IMR-90 (cell line): Measurements from ENCODE around the gene NR2F1. TPM values are rescaled to one million over a fixed set of nuclear protein-coding genes. Genes with fewer than 3 reads are reported as not detected.
A peak's percentile ranks its signal among the peaks of the same experiment; 100 is the strongest.

Experiments
- ATAC-seq: fragments of 200-7000 bp; cut with Tn5 transposase; 2 replicates; pipeline ENCODE4 v1.9.1; 2020; ENCODE audit warnings: low read depth, mild to moderate bottlenecking, moderate library complexity
- BruUV-seq: library from RNA; stranded (reverse); fragments of 400-500 nt; replicated peaks from 2 replicates; lab custom pipeline; 2021; lab: Mats Ljungman, UMichigan
- CTCF ChIA-PET: fragments of 300-600 bp; formaldehyde crosslinking; extraction: SDS; loops from one replicate; lab custom pipeline; 2021; ENCODE audit warnings: antibody characterized with exemption; lab: Yijun Ruan, JAX
- POLR2A ChIA-PET: fragments of 300-600 bp; sonication (Branson Sonifier 250); formaldehyde crosslinking; loops from one replicate; lab custom pipeline; 2022; ENCODE audit warnings: antibody characterized with exemption; ENCODE audit not compliant: unreplicated experiment; lab: Charles Lee
- DNase-seq: peaks from one replicate; pipeline ENCODE4 v3.0.0; 2013
- H2AFZ ChIP-seq: replicated peaks from 2 replicates; pipeline ENCODE3; 2013; ENCODE audit warnings: low read length, mild to moderate bottlenecking; ENCODE audit not compliant: poor library complexity
- H2AK5ac ChIP-seq: 2 replicates; pipeline ENCODE4 v1.6.1; 2013; ENCODE audit warnings: low read depth, low read length, inconsistent platforms
- H2AK9ac ChIP-seq: replicated peaks from 2 replicates; pipeline ENCODE3; 2013; ENCODE audit warnings: mild to moderate bottlenecking, low read depth, low read length, moderate library complexity; ENCODE audit not compliant: poor library complexity
- H2BK120ac ChIP-seq: 2 replicates; pipeline ENCODE4 v1.6.1; 2013; ENCODE audit warnings: low read depth, low read length, inconsistent platforms
- H2BK15ac ChIP-seq: 3 replicates; pipeline ENCODE4 v1.6.1; 2013; ENCODE audit warnings: low read depth, low read length, inconsistent platforms
- H2BK20ac ChIP-seq: 2 replicates; pipeline ENCODE4 v1.6.1; 2013; ENCODE audit warnings: low read depth, mild to moderate bottlenecking, inconsistent platforms, low read length, moderate library complexity
- H2BK5ac ChIP-seq: 2 replicates; pipeline ENCODE4 v1.6.1; 2013; ENCODE audit warnings: mild to moderate bottlenecking, low read depth, low read length, inconsistent platforms; ENCODE audit not compliant: poor library complexity, severe bottlenecking
- H3K14ac ChIP-seq: replicated peaks from 2 replicates; pipeline ENCODE4 v1.6.1; 2013; ENCODE audit warnings: low read depth, low read length, inconsistent platforms
- H3K18ac ChIP-seq: 2 replicates; pipeline ENCODE4 v1.6.1; 2013; ENCODE audit warnings: low read depth, low read length, control low read depth
- H3K23ac ChIP-seq: 2 replicates; pipeline ENCODE4 v1.6.1; 2013; ENCODE audit warnings: low read depth, low read length, inconsistent platforms
- H3K27ac ChIP-seq: 2 replicates; pipeline ENCODE4 v1.5.1; 2013; ENCODE audit warnings: mild to moderate bottlenecking, control low read depth, low read length; ENCODE audit not compliant: insufficient read depth
- H3K27me3 ChIP-seq: 2 replicates; pipeline ENCODE4 v1.6.1; 2013; ENCODE audit warnings: low read length; ENCODE audit not compliant: control insufficient read depth, insufficient read depth
- H3K36me3 ChIP-seq: 2 replicates; pipeline ENCODE4 v1.6.1; 2013; ENCODE audit warnings: low read length, mixed read lengths; ENCODE audit not compliant: control insufficient read depth, insufficient read depth
- H3K4ac ChIP-seq: 2 replicates; pipeline ENCODE4 v1.6.1; 2013; ENCODE audit warnings: low read depth, low read length, inconsistent platforms
- H3K4me1 ChIP-seq: 2 replicates; pipeline ENCODE4 v1.6.1; 2013; ENCODE audit warnings: low read length, mixed read lengths; ENCODE audit not compliant: control insufficient read depth, insufficient read depth
- H3K4me2 ChIP-seq: 2 replicates; pipeline ENCODE4 v1.6.1; 2013; ENCODE audit warnings: low read depth, mild to moderate bottlenecking, control low read depth, low read length, moderate library complexity
- H3K4me3 ChIP-seq: 2 replicates; pipeline ENCODE4 v1.5.1; 2013; ENCODE audit warnings: low read depth, mild to moderate bottlenecking, control low read depth, low read length, moderate library complexity; ENCODE audit not compliant: insufficient read depth
- H3K56ac ChIP-seq: 2 replicates; pipeline ENCODE4 v1.6.1; 2013; ENCODE audit warnings: low read length, inconsistent platforms; ENCODE audit not compliant: insufficient read depth; ENCODE audit errors: extremely low read depth
- H3K79me1 ChIP-seq, 2 experiments: 2 replicates each; pipeline ENCODE4 v1.6.1; 2013; ENCODE audit warnings: low read length in 2 of 2, inconsistent platforms in 1 of 2, low read depth in 1 of 2
- H3K9ac ChIP-seq: 2 replicates; pipeline ENCODE4 v1.6.1; 2013; ENCODE audit warnings: low read depth, low read length, control low read depth
- H3K9me1 ChIP-seq: 2 replicates; pipeline ENCODE4 v1.6.1; 2013; ENCODE audit warnings: low read length, inconsistent platforms; ENCODE audit not compliant: insufficient read depth
- H3K9me3 ChIP-seq: 2 replicates; pipeline ENCODE4 v1.6.1; 2013; ENCODE audit warnings: low read length; ENCODE audit not compliant: control insufficient read depth, insufficient read depth
- H4K20me1 ChIP-seq: 2 replicates; pipeline ENCODE4 v1.6.1; 2013; ENCODE audit warnings: low read length, inconsistent platforms; ENCODE audit not compliant: insufficient read depth
- H4K5ac ChIP-seq: 2 replicates; pipeline ENCODE4 v1.6.1; 2013; ENCODE audit warnings: mild to moderate bottlenecking, low read depth, low read length, control low read depth
- H4K8ac ChIP-seq, 2 experiments: 2 replicates each; pipeline ENCODE4 v1.6.1; 2013; ENCODE audit warnings: low read depth in 2 of 2, low read length in 2 of 2, control low read depth in 1 of 2, inconsistent platforms in 1 of 2
- H4K91ac ChIP-seq: 2 replicates; pipeline ENCODE4 v1.6.1; 2013; ENCODE audit warnings: low read depth, low read length, inconsistent platforms; ENCODE audit not compliant: insufficient read depth
- BHLHE40 ChIP-seq: fragments of 150-350 bp; IDR thresholded peaks from 2 replicates; pipeline ENCODE4 v1.6.1; 2016; ENCODE audit warnings: mild to moderate bottlenecking, low read depth, low read length
- CEBPB ChIP-seq: IDR thresholded peaks from 2 replicates; pipeline ENCODE4 v1.6.1; 2012; ENCODE audit warnings: low read depth, low read length, improper control_type of control experiment
- WGBS, 2 experiments: methylation state at CpG; one replicate each; pipeline versions ENCODE4 v1.1.5 to v1.1.7; 2013; ENCODE audit warnings: missing lambda C conversion rate in 2 of 2; ENCODE audit not compliant: insufficient read length in 1 of 2; ENCODE audit errors: extremely low coverage in 2 of 2; 5-methylcytosine and 5-hydroxymethylcytosine counted together
- dilution Hi-C: fragments of 300-500 bp; cut with HindIII; formaldehyde crosslinking; loops from one replicate; pipeline ENCODE4 v1.14.3; 2018; ENCODE audit warnings: low sequenced_read_pairs; ENCODE audit not compliant: unreplicated experiment
- in situ Hi-C: fragments of 300-500 bp; cut with MboI; formaldehyde crosslinking; loops from 3 replicates; pipeline ENCODE4 v1.14.3; 2019; ENCODE audit warnings: low sequenced_read_pairs, inconsistent platforms, mixed read lengths
- intact Hi-C: fragments of 100-400 bp; cut with micrococcal nuclease; formaldehyde crosslinking; loops from 2 replicates; pipeline ENCODE4 v1.10.0; 2022
- polyA plus RNA-seq, 3 experiments: library from polyadenylated mRNA; depleted of rRNA; stranded (reverse); fragments of >200 nt; gene quantifications; 2 replicates each; pipeline ENCODE4 v1.2.3, GENCODE V29; 2012; ENCODE audit warnings: low replicate concordance in 1 of 3
- total RNA-seq: library from RNA; depleted of rRNA; stranded (reverse); fragments of >200 nt; gene quantifications from 2 replicates; pipeline ENCODE4 v1.2.3, GENCODE V29; 2012

The NR2F1 gene
- total and polyA plus RNA-seq, 2 of the 4 experiments (the other 2 are of a cell fraction) = 19.0 to 160 TPM

- intact Hi-C loops (no loop called here), dilution Hi-C loops (no loop called here), in situ Hi-C loops (loop anchor here (25.0 kb wide), 2 partner anchors 686 to 1286 kb away; no protein-coding TSS in a partner anchor)
- H3K4me3 ChIP-seq = no peak overlapping the region
- TF ChIP-seq BHLHE40 (peak; percentile 75), CEBPB (no peak)
- H3K36me3 ChIP-seq = peaks cover 23% of the 10 kb centered on the region
- no peaks in the 10 kb centered on the region for H3K9me3 ChIP-seq
- 0 out of 2 replicates have a peak, but pooled peaks cover 8% of the 10 kb centered on the region for H3K9me1 ChIP-seq
- H3K23ac ChIP-seq = peak overlapping the region; percentile 96
- H3K18ac ChIP-seq = peak overlapping the region; percentile 90
- peak; percentile 56 for DNase-seq
- H2AK5ac ChIP-seq = peak overlapping the region; percentile 39; the same call in 1 of the 2 replicates
- H2BK5ac ChIP-seq = peak overlapping the region; percentile 61
- peak overlapping the region; percentile 76 for H4K5ac ChIP-seq
- ChIA-PET POLR2A (interaction anchor here (3.2 kb wide), 1 partner anchor 11 kb away, joined by 12 read pairs; no protein-coding TSS in a partner anchor), CTCF (interaction anchor here (0.8 kb wide), 1 partner anchor 191 kb away, joined by 3 read pairs; no protein-coding TSS in a partner anchor)
- H3K9ac ChIP-seq = peak overlapping the region; percentile 9; the same call in 1 of the 2 replicates
- peak overlapping the region; percentile 70 for H2AK9ac ChIP-seq
- no peak for ATAC-seq
- 0 out of 3 replicates have a peak overlapping the region, but pooled peaks have one; percentile 44 for H2BK15ac ChIP-seq
- peaks cover 8 to 29% of the 10 kb centered on the region in 2 experiments; a peak in 3 of 4 replicates for H3K79me1 ChIP-seq
- peak overlapping the region; percentile 81 for H2AFZ ChIP-seq
- peak overlapping the region; percentile 28 for H4K91ac ChIP-seq
- WGBS, 2 experiments = no CpG with 5 or more reads among the region's 28 CpGs
- peak overlapping the region; percentile 76 for H3K4ac ChIP-seq
- peak overlapping the region; percentile 81 for H2BK120ac ChIP-seq
- no peaks in the 10 kb centered on the region for H4K20me1 ChIP-seq
- peak overlapping the region in 1 of 2 experiments; percentile 47; a peak in 1 of 4 replicates for H4K8ac ChIP-seq
- BruUV-seq = no TSS peak
- peaks cover 22% of the 10 kb centered on the region for H3K4me1 ChIP-seq
- H3K4me2 ChIP-seq = peak overlapping the region; percentile 92
- H2BK20ac ChIP-seq = peak overlapping the region; percentile 55; the same call in 1 of the 2 replicates
- H3K27ac ChIP-seq = peak overlapping the region; percentile 97
- 0 out of 2 replicates have a peak overlapping the region, but pooled peaks have one; percentile 2 for H3K56ac ChIP-seq
- no peak overlapping the region for H3K14ac ChIP-seq
- H3K27me3 ChIP-seq = no peaks in the 10 kb centered on the region
Observed at GRCh38 chr5:93598091-93599000, 15.3 kb downstream of the NR2F1 start.
